ENCODE measurements around the gene COL4A2. TPM values are rescaled to one million over a fixed set of nuclear protein-coding genes. Genes with fewer than 3 reads are reported as not detected.
"Not testable (repeated sequence)": the region's sequence is repeated elsewhere in the genome, so short reads cannot be mapped to it uniquely, and the experiment has no call there.

COL4A2 gene
- total RNA-seq, 1 experiment from 2014 or later, result 66.0 TPM

GRCh38 chr13:110318920-110319319, 11.8 kb downstream of the COL4A2 start:
- peak overlapping the region; percentile 95 for H3K27ac Mint-ChIP-seq (ENCODE audit: low read depth, unreplicated experiment)
- DNase-seq (ENCODE audit: unreplicated experiment), result no peak
- BruUV-seq (replicated peaks), result no TSS peak
- ChIA-PET CTCF (interaction anchor here (0.6 kb wide), 1 partner anchor 125 kb away, joined by 3 read pairs; no protein-coding TSS in a partner anchor), POLR2A (interaction anchor here (1.6 kb wide), 1 partner anchor 10 kb away, joined by 8 read pairs; no protein-coding TSS in a partner anchor)
- no peaks in the 10 kb centered on the region for H3K27me3 Mint-ChIP-seq (ENCODE audit: insufficient read depth, unreplicated experiment)
- no peaks in the 10 kb centered on the region for H3K9me3 Mint-ChIP-seq (ENCODE audit: unreplicated experiment)
- H3K36me3 Mint-ChIP-seq (ENCODE audit: insufficient read depth, unreplicated experiment), result peaks cover 8% of the 10 kb centered on the region
- no peak for TF ChIP-seq CTCF (IDR thresholded peaks at IDR 0.05; ENCODE audit: unreplicated experiment)
- intact Hi-C loops (cut with micrococcal nuclease), result no loop called here
- no peak overlapping the region for H3K4me3 Mint-ChIP-seq (ENCODE audit: unreplicated experiment)
- H3K4me1 Mint-ChIP-seq (ENCODE audit: insufficient read depth, unreplicated experiment), result peaks cover 20% of the 10 kb centered on the region

GRCh38 chr13:110319397-110319773, 12.3 kb downstream of the COL4A2 start:
- Mint-ChIP-seq H3K4me1 (ENCODE audit: insufficient read depth, unreplicated experiment) (peaks cover 20% of the 10 kb centered on the region), H3K27me3 (ENCODE audit: insufficient read depth, unreplicated experiment) (no peaks in the 10 kb centered on the region), H3K27ac (ENCODE audit: low read depth, unreplicated experiment) (peak overlapping the region; percentile 95), H3K36me3 (ENCODE audit: insufficient read depth, unreplicated experiment) (peaks cover 8% of the 10 kb centered on the region), H3K4me3 (ENCODE audit: unreplicated experiment) (peak overlapping the region; percentile 68), H3K9me3 (ENCODE audit: unreplicated experiment) (no peaks in the 10 kb centered on the region)
- no peak for TF ChIP-seq CTCF (IDR thresholded peaks at IDR 0.05; ENCODE audit: unreplicated experiment)
- POLR2A ChIA-PET, result interaction anchor here (0.6 to 1.9 kb wide), 7 partner anchors 11 to 93 kb away, joined by 3 to 8 read pairs (median 5); partner anchors contain the start of genes COL4A1 and COL4A2
- intact Hi-C loops (cut with micrococcal nuclease), result no loop called here
- no peak for DNase-seq (ENCODE audit: unreplicated experiment)
- CTCF ChIA-PET, result interaction anchor here (0.6 kb wide), 2 partner anchors 88 to 100 kb away, joined by 3 read pairs; no protein-coding TSS in a partner anchor
- TSS peak; percentile 77 for BruUV-seq (replicated peaks)

GRCh38 chr13:110319774-110320509, 12.9 kb downstream of the COL4A2 start:
- intact Hi-C loops (cut with micrococcal nuclease), result loop anchor here (1.0 to 2.0 kb wide), 2 partner anchors 77 to 92 kb away; no protein-coding TSS in a partner anchor
- Mint-ChIP-seq H3K9me3 (ENCODE audit: unreplicated experiment) (no peaks in the 10 kb centered on the region), H3K27me3 (ENCODE audit: insufficient read depth, unreplicated experiment) (no peaks in the 10 kb centered on the region), H3K4me3 (ENCODE audit: unreplicated experiment) (peak overlapping the region; percentile 68), H3K36me3 (ENCODE audit: insufficient read depth, unreplicated experiment) (peaks cover 8% of the 10 kb centered on the region), H3K4me1 (ENCODE audit: insufficient read depth, unreplicated experiment) (peaks cover 20% of the 10 kb centered on the region), H3K27ac (ENCODE audit: low read depth, unreplicated experiment) (peak overlapping the region; percentile 95)
- peak; percentile 83 for DNase-seq (ENCODE audit: unreplicated experiment)
- no peak for TF ChIP-seq CTCF (IDR thresholded peaks at IDR 0.05; ENCODE audit: unreplicated experiment)
- no TSS peak for BruUV-seq (replicated peaks)
- ChIA-PET POLR2A (interaction anchor here (0.6 to 1.9 kb wide), 7 partner anchors 11 to 92 kb away, joined by 3 to 8 read pairs (median 5); partner anchors contain the start of genes COL4A1 and COL4A2), CTCF (interaction anchor here (0.6 kb wide), 2 partner anchors 87 to 101 kb away, joined by 3 read pairs; no protein-coding TSS in a partner anchor)

- TF ChIP-seq CTCF (IDR thresholded peaks at IDR 0.05; ENCODE audit: unreplicated experiment), result no peak
- intact Hi-C loops (cut with micrococcal nuclease), result loop anchor here (1.0 to 2.0 kb wide), 2 partner anchors 76 to 92 kb away; no protein-coding TSS in a partner anchor
- Mint-ChIP-seq H3K27me3 (ENCODE audit: insufficient read depth, unreplicated experiment) (no peaks in the 10 kb centered on the region), H3K36me3 (ENCODE audit: insufficient read depth, unreplicated experiment) (peaks cover 8% of the 10 kb centered on the region), H3K4me3 (ENCODE audit: unreplicated experiment) (peak overlapping the region; percentile 68), H3K27ac (ENCODE audit: low read depth, unreplicated experiment) (peak overlapping the region; percentile 95), H3K9me3 (ENCODE audit: unreplicated experiment) (no peaks in the 10 kb centered on the region), H3K4me1 (ENCODE audit: insufficient read depth, unreplicated experiment) (peaks cover 20% of the 10 kb centered on the region)
- BruUV-seq (replicated peaks), result TSS peak; percentile 63
- DNase-seq (ENCODE audit: unreplicated experiment), result no peak
- ChIA-PET CTCF (no interaction called here), POLR2A (interaction anchor here (1.9 kb wide), 1 partner anchor 14 kb away, joined by 7 read pairs; the partner anchor contains the start of genes COL4A1 and COL4A2)
Measured at GRCh38 chr13:110320645-110321044, 13.6 kb downstream of the COL4A2 start.

GRCh38 chr13:110321573-110321972, 14.5 kb downstream of the COL4A2 start:
- POLR2A ChIA-PET; DNase-seq (ENCODE audit: unreplicated experiment); H3K27me3 Mint-ChIP-seq (ENCODE audit: insufficient read depth, unreplicated experiment); H3K4me3 Mint-ChIP-seq (ENCODE audit: unreplicated experiment); H3K27ac Mint-ChIP-seq (ENCODE audit: low read depth, unreplicated experiment); H3K36me3 Mint-ChIP-seq (ENCODE audit: insufficient read depth, unreplicated experiment); CTCF ChIA-PET; BruUV-seq (replicated peaks); H3K9me3 Mint-ChIP-seq (ENCODE audit: unreplicated experiment): not testable (repeated sequence)
- intact Hi-C loops (cut with micrococcal nuclease), result loop anchor here (2.0 kb wide), 1 partner anchor 75 kb away; no protein-coding TSS in a partner anchor
- H3K4me1 Mint-ChIP-seq (ENCODE audit: insufficient read depth, unreplicated experiment), result peaks cover 23% of the 10 kb centered on the region
